ENCODE results near the gene ZNF398. TPM values are rescaled to one million over a fixed set of nuclear protein-coding genes. Genes with fewer than 3 reads are reported as not detected.

ZNF398 gene
- total and polyA plus RNA-seq, 9 of the 15 experiments (the other 6 are each of a cell fraction or from before 2014, with no cell fraction given), result 4.0 to 18.6 (median 10.4) TPM

GRCh38 chr7:149125863-149126661, 21.2 kb upstream of the ZNF398 start, which contains the start of gene ZNF425:
Gene ZNF425, minus strand, starts transcription at chr7:149126324. Its CDS starts 111 bp downstream, at chr7:149126213.
- H3K27me3 ChIP-seq (ENCODE audit: control insufficient read depth in 2 of 2, insufficient read depth in 2 of 2, low read length in 2 of 2), result no peaks in the 10 kb centered on the region; a peak in 1 of 5 replicates
- peak within 1 kb of the TSS; percentile 81 for H3K27ac ChIP-seq (ENCODE audit: extremely low read depth, low read depth, low read length)
- ChIA-PET POLR2A (interaction anchor here (0.6 to 4.6 kb wide), 14 partner anchors 10 to 141 kb away, joined by 3 to 34 read pairs (median 4); partner anchors contain the start of gene ZNF398), CTCF (ENCODE audit: low intra/inter-chr PET ratio) (interaction anchor here (0.5 to 2.5 kb wide), 7 partner anchors 15 to 616 kb away, joined by 3 to 23 read pairs (median 4); partner anchors contain the start of genes ZNF398 and ZNF746)
- peak; percentile 86 for ATAC-seq
- H3K4me1 ChIP-seq (replicated peaks in 1 of 2; ENCODE audit: control insufficient read depth in 2 of 2, insufficient read depth in 2 of 2, low read length in 2 of 2), result peaks cover 19 to 26% of the 10 kb centered on the region in 2 experiments
- peak; percentile 58 for FAIRE-seq
- peaks cover 9% of the 10 kb centered on the region for H3K9me3 ChIP-seq (replicated peaks; ENCODE audit: control insufficient read depth, insufficient read depth, low read depth, low read length)
- intact Hi-C loops (cut with micrococcal nuclease), result loop anchor here (1.0 to 5.0 kb wide), 4 partner anchors 21 to 97 kb away; partner anchors contain the start of genes PDIA4, ZNF282 and ZNF398
- H3K36me3 ChIP-seq (ENCODE audit: control insufficient read depth, insufficient read depth, low read length), result peaks cover 13% of the 10 kb centered on the region; the same call in 2 of the 3 replicates
- peak within 1 kb of the TSS; percentile 99 for H2AFZ ChIP-seq (ENCODE audit: low read depth, low read length)
- peak within 1 kb of the TSS; percentile 98 for H3K4me3 ChIP-seq
- DNase-seq (ENCODE audit: extremely low read depth in 1 of 4, low spot score in 3 of 4), result peak; percentile 97 to 99 (median 98)
- H3K4me2 ChIP-seq (ENCODE audit: insufficient read depth, low read length), result peak within 1 kb of the TSS; percentile 100
- in situ Hi-C loops (cut with MboI), result no loop called here
- H4K20me1 ChIP-seq (replicated peaks; ENCODE audit: control insufficient read depth, insufficient read depth, low read length), result no peaks in the 10 kb centered on the region
- 1% methylated on average over 71 of the region's 72 CpGs for WGBS (ENCODE audit: insufficient coverage, low coverage, missing lambda C conversion rate)
- BruUV-seq (replicated peaks), result TSS peak; percentile 68
- peak within 1 kb of the TSS; percentile 96 to 100 for H3K9ac ChIP-seq (ENCODE audit: insufficient read depth in 1 of 2, low read depth in 2 of 2, low read length in 2 of 2)
- peaks cover 31% of the 10 kb centered on the region for H3K79me2 ChIP-seq (ENCODE audit: control insufficient read depth, insufficient read depth, low read length)
- no peaks in the 10 kb centered on the region for H3K9me1 ChIP-seq (ENCODE audit: control insufficient read depth, insufficient read depth, low read length)
- TF ChIP-seq ZKSCAN1 (IDR thresholded peaks at IDR 0.05; ENCODE audit: low read depth, low read length) (peak; percentile 62; the same call in 1 of the 2 replicates), MTF1 (CRISPR knock-in tag; IDR thresholded peaks at IDR 0.05; ENCODE audit: borderline replicate concordance) (no peak), CREB3L1 (IDR thresholded peaks at IDR 0.05; ENCODE audit: borderline replicate concordance, low read depth) (peak; percentile 77), ARID1B (IDR thresholded peaks at IDR 0.05) (peak; percentile 55), RERE (CRISPR knock-in tag; IDR thresholded peaks at IDR 0.05; ENCODE audit: borderline replicate concordance) (peak; percentile 96), MYNN (IDR thresholded peaks at IDR 0.05) (no peak), MYNN (CRISPR knock-in tag; IDR thresholded peaks at IDR 0.05) (no peak), ZBTB12 (CRISPR knock-in tag; IDR thresholded peaks at IDR 0.05) (no peak), CREB3 (tag; conservative IDR thresholded peaks at IDR 0.05; ENCODE audit: low read depth) (no peak)

Measured in K562 (cell line).